Measurements from ENCODE around the gene TRPC4. TPM values are rescaled to one million over a fixed set of nuclear protein-coding genes. Genes with fewer than 3 reads are reported as not detected.

The TRPC4 gene
- total and polyA plus RNA-seq, 2 donors (not counting 1 experiment from before 2014, with no cell fraction given): not detected

GRCh38 chr13:37729876-37730275 is 139.7 kb downstream of the TRPC4 start:
- Mint-ChIP-seq H3K4me1 (no peaks in the 10 kb centered on the region), H3K27me3 (no peaks in the 10 kb centered on the region), H3K9me3 (ENCODE audit: insufficient read depth) (no peaks in the 10 kb centered on the region), H3K4me3 (no peak overlapping the region), H3K27ac (no peak overlapping the region)
- Histone ChIP-seq H4K20me1 (ENCODE audit: control insufficient read depth, insufficient read depth, low read length, poor library complexity, severe bottlenecking) (no peaks in the 10 kb centered on the region), H3K4me1 (ENCODE audit: control insufficient read depth in 2 of 2, insufficient read depth in 2 of 2, low read length in 2 of 2) (no peaks in the 10 kb centered on the region), H3K79me2 (ENCODE audit: control insufficient read depth, insufficient read depth, low read length) (no peaks in the 10 kb centered on the region), H3K9me3 (ENCODE audit: control extremely low read depth in 1 of 3, control insufficient read depth in 2 of 3, insufficient read depth in 1 of 3, low read length in 2 of 3) (no peaks in the 10 kb centered on the region), H3K4me2 (replicated peaks; ENCODE audit: low read depth, low read length, poor library complexity, severe bottlenecking) (no peak overlapping the region), H3K4me3 (ENCODE audit: control extremely low read depth in 1 of 5, extremely low read depth in 1 of 5, insufficient read depth in 1 of 5, low read depth in 2 of 5, low read length in 4 of 5) (no peak overlapping the region), H3K36me3 (replicated peaks in 1 of 2; ENCODE audit: control extremely low read depth in 1 of 2, control insufficient read depth in 1 of 2, extremely low read depth in 1 of 2, insufficient read depth in 2 of 2, low read length in 1 of 2) (no peaks in the 10 kb centered on the region), H3K27ac (ENCODE audit: low read length in 2 of 2) (no peak overlapping the region), H3K9ac (ENCODE audit: low read length) (no peak overlapping the region), H3K27me3 (replicated peaks in 1 of 4; ENCODE audit: control extremely low read depth in 1 of 4, control insufficient read depth in 3 of 4, insufficient read depth in 4 of 4, low read length in 3 of 4) (no peaks in the 10 kb centered on the region), H2AFZ (ENCODE audit: insufficient read depth, low read depth, low read length, poor library complexity, severe bottlenecking) (no peak overlapping the region)
- WGBS (ENCODE audit: insufficient coverage): no CpG with 5 or more reads among the region's 4 CpGs
- intact Hi-C loops (cut with micrococcal nuclease): no loop called here
- POLR2A ChIA-PET: no interaction called here
- ATAC-seq (ENCODE audit: low read depth) (no peak), DNase-seq (no peak)
- TF ChIP-seq EZH2 (IDR thresholded peaks at IDR 0.05; ENCODE audit: borderline replicate concordance, insufficient read depth, low read depth, low read length, poor library complexity, severe bottlenecking): no peak
- CTCF ChIA-PET: no interaction called here

GRCh38 chr13:37716420-37717195 is 153.0 kb downstream of the TRPC4 start:
- Histone ChIP-seq H3K27me3 (replicated peaks in 1 of 4; ENCODE audit: control extremely low read depth in 1 of 4, control insufficient read depth in 3 of 4, insufficient read depth in 4 of 4, low read length in 3 of 4) (no peaks in the 10 kb centered on the region), H4K20me1 (ENCODE audit: control insufficient read depth, insufficient read depth, low read length, poor library complexity, severe bottlenecking) (no peaks in the 10 kb centered on the region), H3K27ac (ENCODE audit: low read length in 2 of 2) (no peak overlapping the region), H3K36me3 (replicated peaks in 1 of 2; ENCODE audit: control extremely low read depth in 1 of 2, control insufficient read depth in 1 of 2, extremely low read depth in 1 of 2, insufficient read depth in 2 of 2, low read length in 1 of 2) (no peaks in the 10 kb centered on the region), H3K9me3 (ENCODE audit: control extremely low read depth in 1 of 3, control insufficient read depth in 2 of 3, insufficient read depth in 1 of 3, low read length in 2 of 3) (no peaks in the 10 kb centered on the region), H2AFZ (ENCODE audit: insufficient read depth, low read depth, low read length, poor library complexity, severe bottlenecking) (no peak overlapping the region), H3K9ac (ENCODE audit: low read length) (no peak overlapping the region), H3K4me3 (ENCODE audit: control extremely low read depth in 1 of 5, extremely low read depth in 1 of 5, insufficient read depth in 1 of 5, low read depth in 2 of 5, low read length in 4 of 5) (no peak overlapping the region), H3K79me2 (ENCODE audit: control insufficient read depth, insufficient read depth, low read length) (no peaks in the 10 kb centered on the region), H3K4me1 (ENCODE audit: control insufficient read depth in 2 of 2, insufficient read depth in 2 of 2, low read length in 2 of 2) (no peaks in the 10 kb centered on the region), H3K4me2 (replicated peaks; ENCODE audit: low read depth, low read length, poor library complexity, severe bottlenecking) (no peak overlapping the region)
- ATAC-seq (ENCODE audit: low read depth) (no peak), DNase-seq (no peak)
- WGBS (ENCODE audit: insufficient coverage): no CpG with 5 or more reads among the region's 8 CpGs
- intact Hi-C loops (cut with micrococcal nuclease): no loop called here
- CTCF ChIA-PET: no interaction called here
- Mint-ChIP-seq H3K27me3 (no peaks in the 10 kb centered on the region), H3K27ac (no peak overlapping the region), H3K9me3 (ENCODE audit: insufficient read depth) (no peaks in the 10 kb centered on the region), H3K4me3 (no peak overlapping the region), H3K4me1 (no peaks in the 10 kb centered on the region)
- TF ChIP-seq CTCF (IDR thresholded peaks at IDR 0.05) (no peak), EZH2 (IDR thresholded peaks at IDR 0.05; ENCODE audit: borderline replicate concordance, insufficient read depth, low read depth, low read length, poor library complexity, severe bottlenecking) (no peak)
- POLR2A ChIA-PET: no interaction called here
